ENCODE measurements around the gene INPP5J. TPM values are rescaled to one million over a fixed set of nuclear protein-coding genes. Genes with fewer than 3 reads are reported as not detected.

INPP5J gene
- total RNA-seq, 1 experiment from 2014 or later: 0.21 TPM

DNA sequence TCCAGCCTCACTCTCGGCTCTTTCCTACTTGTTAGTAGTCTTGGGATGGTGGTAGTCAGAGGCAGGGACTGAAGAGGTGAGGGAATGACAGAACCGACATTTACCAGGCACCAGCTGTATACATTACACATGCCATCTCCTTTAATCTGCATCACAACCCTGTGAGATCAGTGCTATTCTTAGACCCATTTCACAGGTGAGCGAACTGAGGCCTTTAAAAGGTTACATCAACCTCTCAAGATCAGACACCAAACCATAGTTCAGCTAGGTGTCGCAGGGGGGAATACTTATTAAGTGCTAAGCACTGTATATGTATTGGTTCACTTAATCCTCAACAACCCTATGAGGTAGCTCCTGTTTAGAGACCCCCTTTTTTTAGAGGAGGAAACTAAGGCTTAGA lies 11.9 kb downstream of the INPP5J start:
- no peaks in the 10 kb centered on the region for H3K9me3 ChIP-seq (replicated peaks)
- no peaks in the 10 kb centered on the region for H3K4me1 ChIP-seq (replicated peaks)
- H3K36me3 ChIP-seq: no peaks in the 10 kb centered on the region
- no peak overlapping the region for H3K4me3 ChIP-seq
- H3K27ac ChIP-seq: no peak overlapping the region
- H3K27me3 ChIP-seq (replicated peaks): no peaks in the 10 kb centered on the region
- no peak for DNase-seq (ENCODE audit: low read depth in 1 of 2, low spot score in 2 of 2)

DNA sequence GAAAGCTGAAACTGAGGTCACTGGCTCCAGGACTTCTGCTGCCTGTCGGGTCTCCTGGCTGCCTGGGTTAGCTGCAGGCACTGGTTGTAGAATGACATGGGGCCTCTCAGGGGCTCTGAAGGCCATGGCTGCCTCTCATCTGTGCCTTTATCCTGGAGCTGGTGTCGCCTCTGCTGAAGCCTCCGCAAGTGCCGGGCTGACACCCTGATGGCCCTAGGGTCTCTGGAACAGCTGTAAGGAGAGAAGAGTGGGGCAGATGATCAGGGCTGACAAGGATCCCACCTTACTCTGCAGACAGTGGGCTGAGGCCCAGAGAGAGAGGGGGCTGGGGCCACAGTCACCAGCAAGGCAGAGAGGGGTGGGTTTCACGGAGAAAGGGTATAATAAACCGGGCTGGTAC lies 12.9 kb downstream of the INPP5J start:
- Histone ChIP-seq H3K9me3 (replicated peaks) (no peaks in the 10 kb centered on the region), H3K4me3 (no peak overlapping the region), H3K27ac (no peak overlapping the region), H3K27me3 (replicated peaks) (no peaks in the 10 kb centered on the region), H3K4me1 (replicated peaks) (no peaks in the 10 kb centered on the region), H3K36me3 (no peaks in the 10 kb centered on the region)
- no peak for DNase-seq (ENCODE audit: low read depth in 1 of 2, low spot score in 2 of 2)

DNA sequence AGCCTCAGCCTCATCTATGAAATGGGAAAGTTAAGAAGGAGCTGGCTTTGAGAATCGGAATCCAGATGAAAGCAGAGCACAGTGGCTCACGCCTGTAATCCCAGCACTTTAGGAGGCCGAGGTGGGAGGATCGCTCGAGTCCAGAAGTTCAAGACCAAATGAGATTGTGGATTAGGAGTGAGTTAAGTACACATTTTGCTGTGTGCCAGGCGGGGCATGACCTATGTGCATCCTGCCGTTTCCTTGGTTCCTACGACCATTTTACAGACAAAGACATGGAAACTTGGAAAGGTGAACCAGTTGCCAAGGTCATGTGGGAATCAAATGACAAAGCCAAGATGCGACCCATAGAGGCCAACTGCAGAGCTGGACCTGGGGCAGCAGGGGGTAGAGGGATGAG lies 13.4 kb downstream of the INPP5J start:
- no peak for DNase-seq (ENCODE audit: low read depth in 1 of 2, low spot score in 2 of 2)
- Histone ChIP-seq H3K27me3 (replicated peaks) (no peaks in the 10 kb centered on the region), H3K4me1 (replicated peaks) (no peaks in the 10 kb centered on the region), H3K36me3 (no peaks in the 10 kb centered on the region), H3K27ac (no peak overlapping the region), H3K4me3 (no peak overlapping the region), H3K9me3 (replicated peaks) (no peaks in the 10 kb centered on the region)

DNA sequence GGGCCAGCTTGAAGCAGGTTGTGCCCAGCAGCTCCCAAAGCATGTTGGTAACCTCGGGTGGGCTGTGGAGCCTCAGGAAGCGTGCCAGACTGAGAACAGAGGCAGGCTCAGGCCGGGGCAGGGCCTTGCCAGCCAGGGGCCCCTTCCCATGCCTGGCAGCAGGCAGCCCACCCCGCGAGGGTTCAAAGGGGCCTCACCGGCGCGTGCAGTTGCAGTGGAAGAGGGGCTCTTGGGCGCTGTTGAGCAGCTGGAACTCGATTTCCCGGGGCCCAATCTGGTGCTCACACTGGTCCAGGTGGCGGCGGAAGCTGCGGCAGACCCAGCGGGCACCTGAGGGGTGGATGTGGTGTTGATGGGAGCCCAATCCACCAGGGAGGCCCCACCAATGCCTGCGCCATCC lies 13.9 kb downstream of the INPP5J start:
- DNase-seq (ENCODE audit: low read depth in 1 of 2, low spot score in 2 of 2): no peak
- Histone ChIP-seq H3K36me3 (no peaks in the 10 kb centered on the region), H3K4me3 (no peak overlapping the region), H3K27ac (no peak overlapping the region), H3K4me1 (replicated peaks) (no peaks in the 10 kb centered on the region), H3K27me3 (replicated peaks) (no peaks in the 10 kb centered on the region), H3K9me3 (replicated peaks) (no peaks in the 10 kb centered on the region)

DNA sequence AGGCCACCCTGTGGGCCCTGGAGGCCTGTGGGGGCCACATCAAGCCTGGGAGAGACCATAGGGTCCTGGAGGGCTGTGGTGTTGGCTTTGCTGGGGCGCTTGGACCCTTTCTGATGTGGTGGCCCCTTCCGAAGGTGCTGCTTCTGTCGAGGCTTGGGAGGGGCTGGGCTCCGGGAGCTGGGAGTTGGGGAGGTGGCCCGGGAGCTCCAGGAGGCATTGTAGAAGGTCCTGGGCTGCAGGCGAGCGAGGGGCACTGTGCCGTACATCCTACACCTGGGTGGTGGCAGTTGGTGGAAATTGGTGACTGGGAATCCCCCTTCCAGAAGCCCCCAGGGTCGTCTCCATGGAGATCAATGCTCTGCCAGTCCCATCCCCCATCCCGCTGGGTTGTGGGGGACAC lies 15.0 kb downstream of the INPP5J start:
- H3K4me1 ChIP-seq (replicated peaks): no peaks in the 10 kb centered on the region
- no peaks in the 10 kb centered on the region for H3K9me3 ChIP-seq (replicated peaks)
- H3K27ac ChIP-seq: no peak overlapping the region
- DNase-seq (ENCODE audit: low read depth in 1 of 2, low spot score in 2 of 2): no peak
- no peaks in the 10 kb centered on the region for H3K27me3 ChIP-seq (replicated peaks)
- no peaks in the 10 kb centered on the region for H3K36me3 ChIP-seq
- no peak overlapping the region for H3K4me3 ChIP-seq

DNA sequence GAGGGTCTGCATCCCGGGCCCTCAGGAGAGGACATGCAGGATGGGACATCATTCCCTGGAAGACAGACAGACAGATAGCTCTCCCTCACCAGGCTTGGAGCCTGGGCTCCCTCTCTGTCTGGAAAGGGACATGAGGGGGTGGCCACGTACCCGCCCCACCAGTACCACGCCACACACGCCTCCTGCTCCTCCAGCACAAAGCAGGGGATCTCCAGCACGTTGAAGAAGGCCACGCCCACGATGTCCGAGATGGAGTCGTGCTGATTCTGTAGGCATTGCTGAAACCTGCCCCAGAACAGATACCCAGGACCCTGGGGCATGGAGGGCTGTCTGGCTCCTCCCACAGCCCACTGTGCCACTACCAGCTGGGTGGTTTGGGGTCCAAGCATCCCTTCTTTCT lies 15.4 kb downstream of the INPP5J start:
- Histone ChIP-seq H3K9me3 (replicated peaks) (no peaks in the 10 kb centered on the region), H3K4me3 (no peak overlapping the region), H3K36me3 (no peaks in the 10 kb centered on the region), H3K4me1 (replicated peaks) (no peaks in the 10 kb centered on the region), H3K27ac (no peak overlapping the region), H3K27me3 (replicated peaks) (no peaks in the 10 kb centered on the region)
- DNase-seq (ENCODE audit: low read depth in 1 of 2, low spot score in 2 of 2): no peak

DNA sequence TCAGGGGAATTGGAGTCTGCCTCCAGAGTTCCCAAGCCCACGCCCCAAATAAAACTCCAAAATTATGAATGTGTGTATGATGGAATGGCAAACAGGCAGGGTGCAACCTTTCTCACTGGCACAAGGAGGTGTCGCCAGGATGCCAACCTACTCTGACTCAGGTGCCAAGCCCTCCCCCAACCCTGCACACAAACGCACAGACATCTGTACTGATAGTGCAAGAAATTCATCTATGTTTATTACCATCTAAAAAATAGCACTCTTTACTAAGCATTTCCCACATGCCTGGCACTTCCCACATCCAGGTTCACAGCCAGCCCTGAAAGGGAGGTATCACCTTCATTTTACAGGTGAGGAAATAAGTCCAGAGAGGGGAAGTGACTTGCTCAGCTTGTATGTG lies 16.3 kb downstream of the INPP5J start:
- DNase-seq (ENCODE audit: low read depth in 1 of 2, low spot score in 2 of 2): no peak
- no peaks in the 10 kb centered on the region for H3K4me1 ChIP-seq (replicated peaks)
- no peaks in the 10 kb centered on the region for H3K9me3 ChIP-seq (replicated peaks)
- no peak overlapping the region for H3K4me3 ChIP-seq
- no peak overlapping the region for H3K27ac ChIP-seq
- no peaks in the 10 kb centered on the region for H3K27me3 ChIP-seq (replicated peaks)
- no peaks in the 10 kb centered on the region for H3K36me3 ChIP-seq

DNA sequence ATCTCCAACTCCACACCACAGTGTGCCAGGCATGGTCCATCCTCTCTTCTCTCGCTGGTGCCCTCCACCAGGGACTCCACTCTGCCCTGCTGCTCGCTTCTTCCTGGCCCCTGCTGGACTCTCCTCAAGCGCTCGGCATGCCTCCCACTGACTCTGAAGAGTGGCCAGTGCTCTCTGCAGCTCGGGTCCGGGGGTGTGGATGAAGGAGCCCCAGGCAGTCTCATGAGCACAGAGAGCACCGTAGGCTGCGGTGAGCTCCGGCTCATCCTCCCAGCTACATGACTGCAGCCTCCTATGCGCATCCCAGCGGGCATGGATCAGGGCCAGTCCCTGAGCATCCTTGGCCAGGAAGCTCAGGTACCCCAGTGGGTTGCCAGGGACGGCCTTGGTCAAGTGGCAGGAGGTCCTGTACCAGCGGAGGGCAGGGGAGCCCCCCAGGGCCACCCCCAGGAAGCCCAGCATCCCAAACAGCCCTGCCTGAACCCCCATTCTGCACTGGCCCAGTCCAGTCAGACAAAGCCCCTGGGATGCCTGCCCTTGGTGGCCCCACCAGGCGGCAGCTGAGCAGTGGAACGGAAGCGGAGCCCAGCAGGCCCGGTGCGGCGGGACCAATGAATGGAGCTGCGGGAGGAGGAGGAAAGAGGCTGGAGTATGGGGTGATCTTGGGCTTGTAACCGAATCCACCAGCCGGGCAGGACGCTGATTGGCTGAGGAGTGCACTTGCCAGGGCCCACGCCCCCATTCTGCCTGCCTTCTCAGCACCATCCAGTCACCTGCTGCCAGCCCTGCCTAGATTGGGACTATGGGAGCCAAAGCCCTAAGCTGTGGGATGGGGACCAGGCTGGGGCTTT lies 17.3 kb downstream of the INPP5J start, which contains the start of gene PLA2G3:
TSS of gene PLA2G3 (minus strand) at position 643 of the 851 bp plus-strand sequence. CDS start at position 489, 154 bp downstream.
- 0 out of 2 replicates have a peak, but pooled peaks cover 4% of the 10 kb centered on the region for H3K9me3 ChIP-seq (replicated peaks)
- no peak within 1 kb of the TSS for H3K4me3 ChIP-seq
- H3K36me3 ChIP-seq: no peaks in the 10 kb centered on the region
- H3K27ac ChIP-seq: no peak within 1 kb of the TSS
- H3K27me3 ChIP-seq (replicated peaks): no peaks in the 10 kb centered on the region
- H3K4me1 ChIP-seq (replicated peaks): no peaks in the 10 kb centered on the region
- no peak for DNase-seq (ENCODE audit: low read depth in 1 of 2, low spot score in 2 of 2)

DNA sequence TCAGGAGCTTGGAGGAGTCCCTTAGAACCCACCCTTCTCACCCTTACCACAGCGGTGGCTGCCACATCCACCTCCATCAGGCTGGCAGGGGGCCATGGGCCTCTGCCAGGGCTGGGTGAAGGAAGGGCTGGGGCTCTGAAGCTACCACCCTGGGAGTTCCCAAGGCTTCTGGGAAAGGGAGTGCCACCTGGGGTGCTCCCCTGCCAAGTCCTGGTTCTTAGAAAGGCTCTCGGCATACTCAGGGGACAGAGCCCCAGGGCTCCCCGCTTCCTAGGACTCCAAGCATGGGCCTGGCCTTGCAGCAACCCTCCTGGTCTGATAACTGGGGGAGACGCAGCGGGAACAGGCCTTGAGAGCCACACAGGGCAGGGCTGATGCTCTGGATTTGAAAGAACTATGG lies 18.0 kb downstream of the INPP5J start:
- no peak for DNase-seq (ENCODE audit: low read depth in 1 of 2, low spot score in 2 of 2)
- Histone ChIP-seq H3K9me3 (replicated peaks) (0 out of 2 replicates have a peak, but pooled peaks cover 4% of the 10 kb centered on the region), H3K27me3 (replicated peaks) (no peaks in the 10 kb centered on the region), H3K4me1 (replicated peaks) (no peaks in the 10 kb centered on the region), H3K4me3 (no peak overlapping the region), H3K36me3 (no peaks in the 10 kb centered on the region), H3K27ac (no peak overlapping the region)

DNA sequence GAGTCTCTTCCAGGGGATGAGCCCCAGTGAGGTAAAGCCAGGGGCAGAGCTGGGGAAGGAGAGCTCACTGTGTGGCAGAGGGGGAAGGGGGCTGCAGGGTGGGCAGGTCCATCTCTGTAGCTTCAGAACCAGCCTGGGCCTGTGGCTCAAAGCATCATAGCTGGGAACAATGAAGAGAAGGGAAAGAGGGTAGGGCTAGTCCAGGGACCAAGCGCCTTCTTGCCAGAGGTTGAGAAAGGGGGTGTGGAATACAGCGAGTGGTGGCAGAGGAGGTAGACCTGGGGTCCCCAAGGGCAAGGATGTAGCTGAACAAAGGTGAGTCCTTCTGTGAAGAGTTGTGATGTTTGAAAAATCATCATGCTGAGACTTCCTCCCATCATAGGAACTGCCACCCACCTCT lies 18.8 kb downstream of the INPP5J start:
- Histone ChIP-seq H3K9me3 (replicated peaks) (0 out of 2 replicates have a peak, but pooled peaks cover 4% of the 10 kb centered on the region), H3K4me3 (no peak overlapping the region), H3K36me3 (no peaks in the 10 kb centered on the region), H3K27me3 (replicated peaks) (no peaks in the 10 kb centered on the region), H3K27ac (no peak overlapping the region), H3K4me1 (replicated peaks) (no peaks in the 10 kb centered on the region)
- DNase-seq (ENCODE audit: low read depth in 1 of 2, low spot score in 2 of 2): no peak

DNA sequence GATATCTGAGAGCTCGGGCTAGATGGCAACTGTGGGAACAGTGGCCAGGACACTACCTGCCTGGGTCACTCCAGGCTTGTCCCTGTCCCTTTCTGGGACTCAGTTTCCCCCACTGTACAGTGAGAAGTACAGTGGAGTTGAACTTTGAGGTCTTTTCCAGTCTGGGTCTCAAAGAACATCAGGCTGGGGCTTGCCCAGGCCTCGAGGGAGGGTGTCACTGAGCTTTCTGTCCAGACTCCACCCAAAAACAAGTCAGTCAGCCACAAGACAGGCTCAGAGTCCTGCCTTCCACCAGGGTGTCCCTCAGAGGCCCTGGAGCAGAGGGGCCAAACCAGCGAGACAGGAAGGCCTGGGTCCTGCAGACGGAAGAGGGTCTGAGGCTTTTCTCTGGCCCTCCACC lies 19.5 kb downstream of the INPP5J start:
- no peak overlapping the region for H3K4me3 ChIP-seq
- H3K36me3 ChIP-seq: no peaks in the 10 kb centered on the region
- peaks cover 7% of the 10 kb centered on the region for H3K9me3 ChIP-seq (replicated peaks)
- H3K27ac ChIP-seq: no peak overlapping the region
- H3K27me3 ChIP-seq (replicated peaks): no peaks in the 10 kb centered on the region
- H3K4me1 ChIP-seq (replicated peaks): no peaks in the 10 kb centered on the region
- DNase-seq (ENCODE audit: low read depth in 1 of 2, low spot score in 2 of 2): no peak

DNA sequence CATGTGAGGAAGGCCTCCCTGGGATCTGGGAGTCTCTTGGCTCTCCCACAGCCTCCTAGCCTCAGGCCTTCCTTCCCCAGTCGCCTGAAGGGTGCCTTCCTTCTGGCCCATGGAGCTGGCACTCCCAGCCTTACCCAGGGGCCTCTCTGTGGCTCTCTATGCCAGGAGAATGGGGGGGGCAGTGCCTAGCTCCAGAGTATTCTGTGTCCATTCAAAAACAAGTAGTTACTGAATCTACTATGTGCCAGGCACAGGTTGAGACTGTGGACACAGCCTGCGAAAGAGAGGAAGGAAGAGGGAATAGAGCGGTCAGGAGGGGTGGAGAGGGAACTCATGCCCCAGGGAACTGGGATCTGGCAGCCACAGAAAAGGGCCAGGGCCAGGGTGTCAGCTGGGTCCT lies 20.3 kb downstream of the INPP5J start:
- H3K4me3 ChIP-seq: no peak overlapping the region
- no peaks in the 10 kb centered on the region for H3K4me1 ChIP-seq (replicated peaks)
- H3K27me3 ChIP-seq (replicated peaks): no peaks in the 10 kb centered on the region
- H3K9me3 ChIP-seq (replicated peaks): peaks cover 7% of the 10 kb centered on the region
- DNase-seq (ENCODE audit: low read depth in 1 of 2, low spot score in 2 of 2): no peak
- H3K27ac ChIP-seq: no peak overlapping the region
- no peaks in the 10 kb centered on the region for H3K36me3 ChIP-seq

DNA sequence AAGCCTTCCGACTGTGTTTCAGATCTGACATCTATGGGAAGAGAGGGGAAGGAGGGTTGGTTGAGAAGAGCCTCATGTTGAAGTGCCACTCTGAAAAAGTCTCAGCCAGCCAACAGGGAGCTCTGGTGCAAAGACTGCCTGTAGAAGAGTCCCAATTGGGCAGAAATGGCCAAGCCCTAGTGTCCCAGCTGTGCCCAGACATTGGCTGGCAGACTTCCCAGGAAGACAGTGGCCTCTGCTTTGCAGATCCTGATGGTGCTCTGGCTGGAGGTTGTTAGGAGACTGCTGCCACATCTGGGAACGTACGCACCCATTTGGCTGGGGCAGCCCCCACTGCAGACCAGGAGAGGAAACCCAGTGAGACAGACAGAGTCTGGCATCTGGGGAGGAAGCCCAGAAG lies 20.8 kb downstream of the INPP5J start:
- H3K9me3 ChIP-seq (replicated peaks): peaks cover 7% of the 10 kb centered on the region
- no peak overlapping the region for H3K27ac ChIP-seq
- no peaks in the 10 kb centered on the region for H3K27me3 ChIP-seq (replicated peaks)
- H3K4me3 ChIP-seq: no peak overlapping the region
- H3K4me1 ChIP-seq (replicated peaks): no peaks in the 10 kb centered on the region
- no peaks in the 10 kb centered on the region for H3K36me3 ChIP-seq
- DNase-seq (ENCODE audit: low read depth in 1 of 2, low spot score in 2 of 2): no peak

DNA sequence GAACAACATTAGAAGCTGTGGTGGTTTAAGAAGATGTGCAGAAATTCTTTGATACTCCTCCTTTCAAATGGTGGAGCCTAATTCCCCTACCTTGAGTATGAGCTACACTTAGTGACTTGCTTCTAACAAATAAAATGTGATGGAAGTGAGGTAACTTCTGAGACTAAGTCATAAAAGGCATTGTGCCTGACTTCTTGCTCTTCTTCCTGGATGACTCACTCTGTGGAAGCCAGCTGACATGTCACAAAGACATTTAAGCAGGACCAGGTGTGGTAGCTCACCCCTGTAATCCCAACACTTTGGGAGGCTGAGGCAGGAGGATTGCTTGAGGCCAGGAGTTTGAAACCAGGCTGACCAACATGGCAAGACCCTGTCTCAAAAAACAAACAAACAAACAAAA lies 21.5 kb downstream of the INPP5J start:
- no peaks in the 10 kb centered on the region for H3K36me3 ChIP-seq
- DNase-seq (ENCODE audit: low read depth in 1 of 2, low spot score in 2 of 2): no peak
- H3K4me3 ChIP-seq: no peak overlapping the region
- peaks cover 7% of the 10 kb centered on the region for H3K9me3 ChIP-seq (replicated peaks)
- H3K27me3 ChIP-seq (replicated peaks): no peaks in the 10 kb centered on the region
- no peaks in the 10 kb centered on the region for H3K4me1 ChIP-seq (replicated peaks)
- H3K27ac ChIP-seq: no peak overlapping the region

DNA sequence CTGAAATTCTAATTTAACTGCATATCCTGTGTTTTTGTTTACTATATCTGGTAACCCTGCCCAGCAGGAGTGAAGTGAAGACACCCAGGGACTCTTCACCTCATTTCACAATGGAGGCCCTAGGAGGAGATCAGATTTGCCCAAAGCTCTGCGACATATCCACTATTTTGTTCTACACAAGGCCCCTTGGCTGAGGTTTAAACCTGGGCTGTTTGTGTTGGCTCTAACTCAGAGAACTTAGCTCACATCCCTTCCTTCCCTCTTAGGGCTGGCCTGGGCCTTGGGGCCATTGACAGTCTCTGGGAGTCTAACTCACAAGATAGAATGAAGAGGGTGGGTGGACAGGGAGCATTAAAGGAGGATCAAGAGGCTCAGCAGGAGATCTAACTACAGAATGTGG lies 25.7 kb downstream of the INPP5J start:
- Histone ChIP-seq H3K27me3 (replicated peaks) (no peaks in the 10 kb centered on the region), H3K4me1 (replicated peaks) (no peaks in the 10 kb centered on the region), H3K36me3 (no peaks in the 10 kb centered on the region), H3K27ac (no peak overlapping the region), H3K9me3 (replicated peaks) (peaks cover 7% of the 10 kb centered on the region), H3K4me3 (no peak overlapping the region)
- DNase-seq (ENCODE audit: low read depth in 1 of 2, low spot score in 2 of 2): no peak

All from SJSA1 (cell line).